Peyer's patch (tissue), 4 donors: ENCODE results near the gene CCR6. TPM values are rescaled to one million over a fixed set of nuclear protein-coding genes. Genes with fewer than 3 reads are reported as not detected.

Experiments
- DNase-seq, 3 donors: peaks; one replicate each; pipeline ENCODE4 v3.0.0-alpha.2; 2017 to 2019
- H3K27ac ChIP-seq, 4 donors: fragments of 200-600 bp; sonication (generic); one replicate each; pipeline ENCODE4 v1.5.1; 2016 to 2019
- H3K27me3 ChIP-seq, 2 donors: fragments of 200-600 bp; sonication (generic); one replicate each; pipeline ENCODE4 v1.5.1; 2019
- H3K36me3 ChIP-seq, 3 donors: fragments of 200-600 bp; sonication (generic); one replicate each; pipeline ENCODE4 v1.5.1; 2016 to 2019
- H3K4me1 ChIP-seq, 4 donors: fragments of 200-600 bp; sonication (generic); one replicate each; pipeline ENCODE4 v1.5.1; 2016 to 2019
- H3K4me3 ChIP-seq, 4 donors: fragments of 200-600 bp; sonication (generic); 1 replicate in 3 of 4; 2 replicates in 1 of 4; pipeline ENCODE4 v1.5.1; 2016 to 2019; ENCODE audit warnings: mild to moderate bottlenecking in 1 of 4
- H3K9me3 ChIP-seq, 4 donors: fragments of 200-600 bp; sonication (generic); one replicate each; pipeline ENCODE4 v1.5.1; 2016 to 2019; ENCODE audit warnings: mild to moderate bottlenecking in 1 of 4
- CTCF ChIP-seq, 6 experiments: fragments of 450-650 bp in 4 of 6; fragments of 200-600 bp in 2 of 6; sonication (generic) in 1 of 6; IDR thresholded peaks; one replicate each; pipeline ENCODE4 v1.5.1; 2017 to 2019; ENCODE audit warnings: antibody characterized with exemption in 6 of 6, mild to moderate bottlenecking in 3 of 6, moderate library complexity in 1 of 6
- POLR2A ChIP-seq, 2 donors: fragments of 450-650 bp; IDR thresholded peaks; one replicate each; pipeline ENCODE4 v1.5.1; 2017; ENCODE audit warnings: antibody characterized with exemption in 2 of 2, mild to moderate bottlenecking in 2 of 2, moderate library complexity in 2 of 2
- total RNA-seq, 4 donors: library from RNA; depleted of rRNA; stranded (reverse); fragments of >200 nt; gene quantifications; one replicate each; pipeline ENCODE4 v1.1.0, GENCODE V29; 2016

CCR6 gene
- total RNA-seq, 4 donors from 2014 or later = 0.67 to 5.0 TPM; not detected in 2

GRCh38 chr6:167140589-167141474, 17.9 kb downstream of the CCR6 start:
- Histone ChIP-seq H3K27ac (peak overlapping the region in 1 of 4 donors; percentile 69), H3K36me3 (no peaks in the 10 kb centered on the region), H3K4me1 (peaks cover 0 to 9% (median 2%) of the 10 kb centered on the region in 4 donors), H3K9me3 (no peaks in the 10 kb centered on the region), H3K27me3 (no peaks in the 10 kb centered on the region), H3K4me3 (no peak overlapping the region)
- TF ChIP-seq POLR2A (IDR thresholded peaks at IDR 0.05) = no peak
- no peak for TF ChIP-seq CTCF (IDR thresholded peaks at IDR 0.05)
- DNase-seq = peak in 2 of 3 donors; percentile 37 to 77

- peak; percentile 58 to 84 (median 77) for DNase-seq
- TF ChIP-seq CTCF (IDR thresholded peaks at IDR 0.05) (peak; percentile 53 to 91 (median 85)), POLR2A (IDR thresholded peaks at IDR 0.05) (no peak)
- Histone ChIP-seq H3K4me1 (peaks cover 0 to 9% (median 2%) of the 10 kb centered on the region in 4 donors), H3K27me3 (no peaks in the 10 kb centered on the region), H3K36me3 (no peaks in the 10 kb centered on the region), H3K4me3 (no peak overlapping the region), H3K9me3 (no peaks in the 10 kb centered on the region), H3K27ac (peak overlapping the region in 1 of 4 donors; percentile 69)
Observed at GRCh38 chr6:167141667-167142432, 19.0 kb downstream of the CCR6 start.

- H3K27ac ChIP-seq = peak overlapping the region in 1 of 4 donors; percentile 69
- DNase-seq = no peak
- H3K4me1 ChIP-seq = peaks cover 0 to 9% (median 2%) of the 10 kb centered on the region in 4 donors
- no peaks in the 10 kb centered on the region for H3K27me3 ChIP-seq
- no peaks in the 10 kb centered on the region for H3K9me3 ChIP-seq
- no peak for TF ChIP-seq CTCF (IDR thresholded peaks at IDR 0.05)
- TF ChIP-seq POLR2A (IDR thresholded peaks at IDR 0.05) = no peak
- no peaks in the 10 kb centered on the region for H3K36me3 ChIP-seq
- no peak overlapping the region for H3K4me3 ChIP-seq
Observed at GRCh38 chr6:167142433-167142761, 19.5 kb downstream of the CCR6 start.

GRCh38 chr6:167143041-167143440, 20.1 kb downstream of the CCR6 start:
- no peak for TF ChIP-seq POLR2A (IDR thresholded peaks at IDR 0.05)
- H3K4me1 ChIP-seq = peaks cover 0 to 9% (median 2%) of the 10 kb centered on the region in 4 donors
- no peak for DNase-seq

GRCh38 chr6:167145461-167145860, 22.6 kb downstream of the CCR6 start:
- DNase-seq = no peak
- Histone ChIP-seq H3K27me3 (no peaks in the 10 kb centered on the region), H3K27ac (no peak overlapping the region), H3K4me3 (no peak overlapping the region), H3K4me1 (peaks cover 0 to 8% (median 2%) of the 10 kb centered on the region in 4 donors), H3K9me3 (no peaks in the 10 kb centered on the region), H3K36me3 (no peaks in the 10 kb centered on the region)
- no peak for TF ChIP-seq CTCF (IDR thresholded peaks at IDR 0.05)
- TF ChIP-seq POLR2A (IDR thresholded peaks at IDR 0.05) = no peak

More at GRCh38 chr6:167143041-167143440, 20.1 kb downstream of the CCR6 start:
- Histone ChIP-seq H3K36me3 (no peaks in the 10 kb centered on the region), H3K27ac (no peak overlapping the region), H3K27me3 (no peaks in the 10 kb centered on the region), H3K4me3 (no peak overlapping the region), H3K9me3 (no peaks in the 10 kb centered on the region)

- no peak for DNase-seq
- no peak overlapping the region for H3K27ac ChIP-seq
- no peak overlapping the region for H3K4me3 ChIP-seq
- H3K4me1 ChIP-seq = peaks cover 0 to under 1% (median under 1%) of the 10 kb centered on the region in 4 donors
- H3K36me3 ChIP-seq = no peaks in the 10 kb centered on the region
- TF ChIP-seq CTCF (IDR thresholded peaks at IDR 0.05) = no peak
- no peak for TF ChIP-seq POLR2A (IDR thresholded peaks at IDR 0.05)
- no peaks in the 10 kb centered on the region for H3K9me3 ChIP-seq
- H3K27me3 ChIP-seq = no peaks in the 10 kb centered on the region
Observed at GRCh38 chr6:167146135-167146534, 23.2 kb downstream of the CCR6 start.
